ENCODE measurements around the gene LTC4S. TPM values are rescaled to one million over a fixed set of nuclear protein-coding genes. Genes with fewer than 3 reads are reported as not detected.

Gene LTC4S
- total RNA-seq, 1 experiment from 2014 or later, result 2.6 TPM

DNA sequence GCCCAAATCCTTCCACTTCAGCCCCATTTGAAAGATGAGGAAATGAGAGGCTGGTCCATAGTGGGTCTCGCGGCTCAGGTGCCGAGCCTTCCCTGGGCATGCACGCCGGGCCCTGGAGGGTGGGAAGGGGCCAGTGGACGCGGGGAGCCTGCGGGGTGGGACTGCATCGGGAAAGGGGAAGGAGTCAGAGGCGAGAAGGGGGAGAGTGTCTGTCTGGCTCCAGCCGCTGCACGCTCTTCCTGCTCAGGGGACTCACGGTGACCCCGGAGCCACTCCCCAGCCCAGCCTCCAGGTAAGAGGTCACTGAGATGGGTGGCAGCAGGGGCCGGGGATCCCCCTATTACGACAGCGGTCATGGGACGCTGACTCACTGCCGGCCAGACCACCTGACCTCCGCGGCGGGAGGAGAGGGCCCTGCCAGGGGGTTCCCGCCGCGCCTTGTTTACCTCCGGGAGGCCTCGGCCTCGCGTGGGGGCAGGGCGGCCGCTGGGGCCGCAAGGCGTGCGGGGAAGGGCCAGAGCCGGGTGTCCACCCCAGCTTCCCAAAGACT lies 25.0 kb downstream of the LTC4S start (continued):
- TF ChIP-seq TEAD4 (CRISPR knock-in tag; IDR thresholded peaks at IDR 0.05) (no peak), ARID4B (CRISPR knock-in tag; IDR thresholded peaks at IDR 0.05; ENCODE audit: borderline replicate concordance) (no peak), CDX4 (CRISPR knock-in tag; IDR thresholded peaks at IDR 0.05; ENCODE audit: borderline replicate concordance) (no peak), AR (CRISPR knock-in tag; IDR thresholded peaks at IDR 0.05) (no peak), PRDM15 (CRISPR knock-in tag; IDR thresholded peaks at IDR 0.05) (no peak), JUN (CRISPR knock-in tag; IDR thresholded peaks at IDR 0.05) (no peak), CREB1 (CRISPR knock-in tag; IDR thresholded peaks at IDR 0.05) (no peak), STAT6 (CRISPR knock-in tag; conservative IDR thresholded peaks at IDR 0.05; ENCODE audit: low read depth) (no peak), ATF6 (CRISPR knock-in tag; IDR thresholded peaks at IDR 0.05) (no peak), ATF1 (CRISPR knock-in tag; IDR thresholded peaks at IDR 0.05) (no peak), ESRRA (CRISPR knock-in tag; IDR thresholded peaks at IDR 0.05; ENCODE audit: borderline replicate concordance) (no peak), ETV6 (CRISPR knock-in tag; IDR thresholded peaks at IDR 0.05) (peak; percentile 48; the same call in 1 of the 2 replicates)
- TF ChIP-seq, protein P1, sequence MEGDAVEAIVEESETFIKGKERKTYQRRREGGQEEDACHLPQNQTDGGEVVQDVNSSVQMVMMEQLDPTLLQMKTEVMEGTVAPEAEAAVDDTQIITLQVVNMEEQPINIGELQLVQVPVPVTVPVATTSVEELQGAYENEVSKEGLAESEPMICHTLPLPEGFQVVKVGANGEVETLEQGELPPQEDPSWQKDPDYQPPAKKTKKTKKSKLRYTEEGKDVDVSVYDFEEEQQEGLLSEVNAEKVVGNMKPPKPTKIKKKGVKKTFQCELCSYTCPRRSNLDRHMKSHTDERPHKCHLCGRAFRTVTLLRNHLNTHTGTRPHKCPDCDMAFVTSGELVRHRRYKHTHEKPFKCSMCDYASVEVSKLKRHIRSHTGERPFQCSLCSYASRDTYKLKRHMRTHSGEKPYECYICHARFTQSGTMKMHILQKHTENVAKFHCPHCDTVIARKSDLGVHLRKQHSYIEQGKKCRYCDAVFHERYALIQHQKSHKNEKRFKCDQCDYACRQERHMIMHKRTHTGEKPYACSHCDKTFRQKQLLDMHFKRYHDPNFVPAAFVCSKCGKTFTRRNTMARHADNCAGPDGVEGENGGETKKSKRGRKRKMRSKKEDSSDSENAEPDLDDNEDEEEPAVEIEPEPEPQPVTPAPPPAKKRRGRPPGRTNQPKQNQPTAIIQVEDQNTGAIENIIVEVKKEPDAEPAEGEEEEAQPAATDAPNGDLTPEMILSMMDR (IDR thresholded peaks at IDR 0.05), result no peak
- TF ChIP-seq, protein P2, sequence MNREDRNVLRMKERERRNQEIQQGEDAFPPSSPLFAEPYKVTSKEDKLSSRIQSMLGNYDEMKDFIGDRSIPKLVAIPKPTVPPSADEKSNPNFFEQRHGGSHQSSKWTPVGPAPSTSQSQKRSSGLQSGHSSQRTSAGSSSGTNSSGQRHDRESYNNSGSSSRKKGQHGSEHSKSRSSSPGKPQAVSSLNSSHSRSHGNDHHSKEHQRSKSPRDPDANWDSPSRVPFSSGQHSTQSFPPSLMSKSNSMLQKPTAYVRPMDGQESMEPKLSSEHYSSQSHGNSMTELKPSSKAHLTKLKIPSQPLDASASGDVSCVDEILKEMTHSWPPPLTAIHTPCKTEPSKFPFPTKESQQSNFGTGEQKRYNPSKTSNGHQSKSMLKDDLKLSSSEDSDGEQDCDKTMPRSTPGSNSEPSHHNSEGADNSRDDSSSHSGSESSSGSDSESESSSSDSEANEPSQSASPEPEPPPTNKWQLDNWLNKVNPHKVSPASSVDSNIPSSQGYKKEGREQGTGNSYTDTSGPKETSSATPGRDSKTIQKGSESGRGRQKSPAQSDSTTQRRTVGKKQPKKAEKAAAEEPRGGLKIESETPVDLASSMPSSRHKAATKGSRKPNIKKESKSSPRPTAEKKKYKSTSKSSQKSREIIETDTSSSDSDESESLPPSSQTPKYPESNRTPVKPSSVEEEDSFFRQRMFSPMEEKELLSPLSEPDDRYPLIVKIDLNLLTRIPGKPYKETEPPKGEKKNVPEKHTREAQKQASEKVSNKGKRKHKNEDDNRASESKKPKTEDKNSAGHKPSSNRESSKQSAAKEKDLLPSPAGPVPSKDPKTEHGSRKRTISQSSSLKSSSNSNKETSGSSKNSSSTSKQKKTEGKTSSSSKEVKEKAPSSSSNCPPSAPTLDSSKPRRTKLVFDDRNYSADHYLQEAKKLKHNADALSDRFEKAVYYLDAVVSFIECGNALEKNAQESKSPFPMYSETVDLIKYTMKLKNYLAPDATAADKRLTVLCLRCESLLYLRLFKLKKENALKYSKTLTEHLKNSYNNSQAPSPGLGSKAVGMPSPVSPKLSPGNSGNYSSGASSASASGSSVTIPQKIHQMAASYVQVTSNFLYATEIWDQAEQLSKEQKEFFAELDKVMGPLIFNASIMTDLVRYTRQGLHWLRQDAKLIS (CRISPR knock-in tag; IDR thresholded peaks at IDR 0.05; ENCODE audit: borderline replicate concordance), result no peak
- TF ChIP-seq, protein P3, sequence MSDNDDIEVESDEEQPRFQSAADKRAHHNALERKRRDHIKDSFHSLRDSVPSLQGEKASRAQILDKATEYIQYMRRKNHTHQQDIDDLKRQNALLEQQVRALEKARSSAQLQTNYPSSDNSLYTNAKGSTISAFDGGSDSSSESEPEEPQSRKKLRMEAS (CRISPR knock-in tag; IDR thresholded peaks at IDR 0.05), result no peak
